WTC11 (cell line): ENCODE results near the gene EIF5A. TPM values are rescaled to one million over a fixed set of nuclear protein-coding genes. Genes with fewer than 3 reads are reported as not detected.

Experiments
- ATAC-seq: fragments of 200-7000 bp; cut with Tn5 transposase; 2 replicates; pipeline ENCODE4 v1.10.0; 2021; ENCODE audit warnings: mild to moderate bottlenecking, moderate library complexity
- CTCF ChIA-PET: fragments of 300-600 bp; sonication (Branson Sonifier 250); formaldehyde crosslinking; loops from one replicate; lab custom pipeline; 2021; ENCODE audit warnings: antibody characterized with exemption; lab: Charles Lee
- POLR2A ChIA-PET: fragments of 350-600 bp; sonication (Branson Sonifier 250); formaldehyde crosslinking; loops from one replicate; lab custom pipeline; 2021; ENCODE audit warnings: antibody characterized with exemption; lab: Charles Lee
- DNase-seq: peaks from one replicate; pipeline ENCODE4 v3.0.0; 2021; ENCODE audit warnings: low spot score
- H3K27ac Mint-ChIP-seq: 2 replicates; pipeline ENCODE4 v1.8.0; 2021; ENCODE audit warnings: mixed read lengths
- H3K27me3 Mint-ChIP-seq: 2 replicates; pipeline ENCODE4 v1.8.0; 2021; ENCODE audit warnings: low read depth, mild to moderate bottlenecking, moderate library complexity, mixed read lengths
- H3K36me3 Mint-ChIP-seq: 2 replicates; pipeline ENCODE4 v1.8.0; 2021; ENCODE audit warnings: mixed read lengths
- H3K4me1 Mint-ChIP-seq: 2 replicates; pipeline ENCODE4 v1.8.0; 2022; ENCODE audit warnings: mixed read lengths
- H3K4me3 Mint-ChIP-seq: 2 replicates; pipeline ENCODE4 v1.8.0; 2021; ENCODE audit warnings: mild to moderate bottlenecking, moderate library complexity, mixed read lengths
- H3K9me3 Mint-ChIP-seq: 2 replicates; pipeline ENCODE4 v1.8.0; 2021; ENCODE audit warnings: mixed read lengths
- ATF1 ChIP-seq: sonication (generic); formaldehyde crosslinking; IDR thresholded peaks from 2 replicates; pipeline ENCODE4 v1.8.1; 2023; ENCODE audit warnings: mild to moderate bottlenecking, moderate library complexity, missing genetic modification reagents
- FOXP4 ChIP-seq: sonication (generic); formaldehyde crosslinking; IDR thresholded peaks from 2 replicates; pipeline ENCODE4 v1.8.0; 2022; ENCODE audit warnings: mild to moderate bottlenecking, missing genetic modification reagents
- GRHL2 ChIP-seq: fragments of 250-450 bp; sonication (Bioruptor Pico); IDR thresholded peaks from 2 replicates; pipeline ENCODE4 v1.8.0; 2022; ENCODE audit warnings: mild to moderate bottlenecking, moderate library complexity; ENCODE audit not compliant: insufficient replicate concordance, severe bottlenecking
- MAX ChIP-seq: sonication (generic); formaldehyde crosslinking; IDR thresholded peaks from 2 replicates; pipeline ENCODE4 v1.8.0; 2022; ENCODE audit warnings: mild to moderate bottlenecking, missing genetic modification reagents
- MXD4 ChIP-seq: fragments of 250-450 bp; sonication (Bioruptor Pico); IDR thresholded peaks from 2 replicates; pipeline ENCODE4 v1.8.0; 2021; ENCODE audit warnings: mild to moderate bottlenecking, moderate library complexity, borderline replicate concordance
- MYBL2 ChIP-seq: sonication (generic); formaldehyde crosslinking; IDR thresholded peaks from 2 replicates; pipeline ENCODE4 v1.8.1; 2023; ENCODE audit warnings: mild to moderate bottlenecking, moderate library complexity, missing genetic modification reagents
- NFE2L1 ChIP-seq: sonication (generic); formaldehyde crosslinking; IDR thresholded peaks from 2 replicates; pipeline ENCODE4 v1.8.1; 2023; ENCODE audit warnings: missing genetic modification reagents
- TCF7 ChIP-seq: sonication (generic); formaldehyde crosslinking; IDR thresholded peaks from 2 replicates; pipeline ENCODE4 v1.8.0; 2022; ENCODE audit warnings: mild to moderate bottlenecking, low read depth, missing genetic modification reagents, moderate library complexity
- USF2 ChIP-seq: sonication (generic); formaldehyde crosslinking; IDR thresholded peaks from 2 replicates; pipeline ENCODE4 v1.8.1; 2023; ENCODE audit warnings: mild to moderate bottlenecking, missing genetic modification reagents, moderate library complexity
- ZBTB21 ChIP-seq: sonication (generic); formaldehyde crosslinking; IDR thresholded peaks from 2 replicates; pipeline ENCODE4 v1.8.1; 2023; ENCODE audit warnings: mild to moderate bottlenecking, missing genetic modification reagents, borderline replicate concordance
- ZNF219 ChIP-seq: sonication (generic); formaldehyde crosslinking; IDR thresholded peaks from 2 replicates; pipeline ENCODE4 v1.8.0; 2023; ENCODE audit warnings: missing genetic modification reagents, mild to moderate bottlenecking, borderline replicate concordance
- ZNF416 ChIP-seq: fragments of 250-450 bp; sonication (Bioruptor Pico); IDR thresholded peaks from 2 replicates; pipeline ENCODE4 v1.9.0; 2021; ENCODE audit warnings: mild to moderate bottlenecking, inconsistent platforms
- total RNA-seq: library from RNA; stranded (reverse); gene quantifications from 3 replicates; pipeline ENCODE4 v1.2.3, GENCODE V29; 2021
- TF ChIP-seq, protein P1 (sequence below): sonication (generic); formaldehyde crosslinking; IDR thresholded peaks from 2 replicates; pipeline ENCODE4 v1.8.0; 2023; ENCODE audit warnings: missing genetic modification reagents, mild to moderate bottlenecking, borderline replicate concordance
- TF ChIP-seq, protein P2 (sequence below): sonication (generic); formaldehyde crosslinking; IDR thresholded peaks from 2 replicates; pipeline ENCODE4 v1.8.0; 2022; ENCODE audit warnings: missing genetic modification reagents
- TF ChIP-seq, protein P3 (sequence below): sonication (generic); formaldehyde crosslinking; IDR thresholded peaks from 2 replicates; pipeline ENCODE4 v1.8.1; 2023; ENCODE audit warnings: mild to moderate bottlenecking, moderate library complexity, missing genetic modification reagents
- TF ChIP-seq, protein P4 (sequence below): fragments of 250-450 bp; sonication (Bioruptor Pico); IDR thresholded peaks from 2 replicates; pipeline ENCODE4 v1.9.0; 2021; ENCODE audit warnings: mild to moderate bottlenecking

The EIF5A gene
- total RNA-seq, 1 experiment from 2014 or later: 1,021 TPM

GRCh38 chr17:7282752-7283321 lies 24.6 kb upstream of the EIF5A start (continued):
- TF ChIP-seq, protein P1, sequence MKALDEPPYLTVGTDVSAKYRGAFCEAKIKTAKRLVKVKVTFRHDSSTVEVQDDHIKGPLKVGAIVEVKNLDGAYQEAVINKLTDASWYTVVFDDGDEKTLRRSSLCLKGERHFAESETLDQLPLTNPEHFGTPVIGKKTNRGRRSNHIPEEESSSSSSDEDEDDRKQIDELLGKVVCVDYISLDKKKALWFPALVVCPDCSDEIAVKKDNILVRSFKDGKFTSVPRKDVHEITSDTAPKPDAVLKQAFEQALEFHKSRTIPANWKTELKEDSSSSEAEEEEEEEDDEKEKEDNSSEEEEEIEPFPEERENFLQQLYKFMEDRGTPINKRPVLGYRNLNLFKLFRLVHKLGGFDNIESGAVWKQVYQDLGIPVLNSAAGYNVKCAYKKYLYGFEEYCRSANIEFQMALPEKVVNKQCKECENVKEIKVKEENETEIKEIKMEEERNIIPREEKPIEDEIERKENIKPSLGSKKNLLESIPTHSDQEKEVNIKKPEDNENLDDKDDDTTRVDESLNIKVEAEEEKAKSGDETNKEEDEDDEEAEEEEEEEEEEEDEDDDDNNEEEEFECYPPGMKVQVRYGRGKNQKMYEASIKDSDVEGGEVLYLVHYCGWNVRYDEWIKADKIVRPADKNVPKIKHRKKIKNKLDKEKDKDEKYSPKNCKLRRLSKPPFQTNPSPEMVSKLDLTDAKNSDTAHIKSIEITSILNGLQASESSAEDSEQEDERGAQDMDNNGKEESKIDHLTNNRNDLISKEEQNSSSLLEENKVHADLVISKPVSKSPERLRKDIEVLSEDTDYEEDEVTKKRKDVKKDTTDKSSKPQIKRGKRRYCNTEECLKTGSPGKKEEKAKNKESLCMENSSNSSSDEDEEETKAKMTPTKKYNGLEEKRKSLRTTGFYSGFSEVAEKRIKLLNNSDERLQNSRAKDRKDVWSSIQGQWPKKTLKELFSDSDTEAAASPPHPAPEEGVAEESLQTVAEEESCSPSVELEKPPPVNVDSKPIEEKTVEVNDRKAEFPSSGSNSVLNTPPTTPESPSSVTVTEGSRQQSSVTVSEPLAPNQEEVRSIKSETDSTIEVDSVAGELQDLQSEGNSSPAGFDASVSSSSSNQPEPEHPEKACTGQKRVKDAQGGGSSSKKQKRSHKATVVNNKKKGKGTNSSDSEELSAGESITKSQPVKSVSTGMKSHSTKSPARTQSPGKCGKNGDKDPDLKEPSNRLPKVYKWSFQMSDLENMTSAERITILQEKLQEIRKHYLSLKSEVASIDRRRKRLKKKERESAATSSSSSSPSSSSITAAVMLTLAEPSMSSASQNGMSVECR (CRISPR knock-in tag): no peak
- TF ChIP-seq GRHL2 (CRISPR knock-in tag) (no peak), ZBTB21 (CRISPR knock-in tag) (no peak), MAX (CRISPR knock-in tag) (no peak), FOXP4 (no peak), USF2 (no peak), ZNF219 (CRISPR knock-in tag) (no peak), MXD4 (CRISPR knock-in tag) (no peak), TCF7 (no peak)
- TF ChIP-seq, protein P2, sequence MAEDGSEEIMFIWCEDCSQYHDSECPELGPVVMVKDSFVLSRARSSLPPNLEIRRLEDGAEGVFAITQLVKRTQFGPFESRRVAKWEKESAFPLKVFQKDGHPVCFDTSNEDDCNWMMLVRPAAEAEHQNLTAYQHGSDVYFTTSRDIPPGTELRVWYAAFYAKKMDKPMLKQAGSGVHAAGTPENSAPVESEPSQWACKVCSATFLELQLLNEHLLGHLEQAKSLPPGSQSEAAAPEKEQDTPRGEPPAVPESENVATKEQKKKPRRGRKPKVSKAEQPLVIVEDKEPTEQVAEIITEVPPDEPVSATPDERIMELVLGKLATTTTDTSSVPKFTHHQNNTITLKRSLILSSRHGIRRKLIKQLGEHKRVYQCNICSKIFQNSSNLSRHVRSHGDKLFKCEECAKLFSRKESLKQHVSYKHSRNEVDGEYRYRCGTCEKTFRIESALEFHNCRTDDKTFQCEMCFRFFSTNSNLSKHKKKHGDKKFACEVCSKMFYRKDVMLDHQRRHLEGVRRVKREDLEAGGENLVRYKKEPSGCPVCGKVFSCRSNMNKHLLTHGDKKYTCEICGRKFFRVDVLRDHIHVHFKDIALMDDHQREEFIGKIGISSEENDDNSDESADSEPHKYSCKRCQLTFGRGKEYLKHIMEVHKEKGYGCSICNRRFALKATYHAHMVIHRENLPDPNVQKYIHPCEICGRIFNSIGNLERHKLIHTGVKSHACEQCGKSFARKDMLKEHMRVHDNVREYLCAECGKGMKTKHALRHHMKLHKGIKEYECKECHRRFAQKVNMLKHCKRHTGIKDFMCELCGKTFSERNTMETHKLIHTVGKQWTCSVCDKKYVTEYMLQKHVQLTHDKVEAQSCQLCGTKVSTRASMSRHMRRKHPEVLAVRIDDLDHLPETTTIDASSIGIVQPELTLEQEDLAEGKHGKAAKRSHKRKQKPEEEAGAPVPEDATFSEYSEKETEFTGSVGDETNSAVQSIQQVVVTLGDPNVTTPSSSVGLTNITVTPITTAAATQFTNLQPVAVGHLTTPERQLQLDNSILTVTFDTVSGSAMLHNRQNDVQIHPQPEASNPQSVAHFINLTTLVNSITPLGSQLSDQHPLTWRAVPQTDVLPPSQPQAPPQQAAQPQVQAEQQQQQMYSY (CRISPR knock-in tag): no peak

DNA sequence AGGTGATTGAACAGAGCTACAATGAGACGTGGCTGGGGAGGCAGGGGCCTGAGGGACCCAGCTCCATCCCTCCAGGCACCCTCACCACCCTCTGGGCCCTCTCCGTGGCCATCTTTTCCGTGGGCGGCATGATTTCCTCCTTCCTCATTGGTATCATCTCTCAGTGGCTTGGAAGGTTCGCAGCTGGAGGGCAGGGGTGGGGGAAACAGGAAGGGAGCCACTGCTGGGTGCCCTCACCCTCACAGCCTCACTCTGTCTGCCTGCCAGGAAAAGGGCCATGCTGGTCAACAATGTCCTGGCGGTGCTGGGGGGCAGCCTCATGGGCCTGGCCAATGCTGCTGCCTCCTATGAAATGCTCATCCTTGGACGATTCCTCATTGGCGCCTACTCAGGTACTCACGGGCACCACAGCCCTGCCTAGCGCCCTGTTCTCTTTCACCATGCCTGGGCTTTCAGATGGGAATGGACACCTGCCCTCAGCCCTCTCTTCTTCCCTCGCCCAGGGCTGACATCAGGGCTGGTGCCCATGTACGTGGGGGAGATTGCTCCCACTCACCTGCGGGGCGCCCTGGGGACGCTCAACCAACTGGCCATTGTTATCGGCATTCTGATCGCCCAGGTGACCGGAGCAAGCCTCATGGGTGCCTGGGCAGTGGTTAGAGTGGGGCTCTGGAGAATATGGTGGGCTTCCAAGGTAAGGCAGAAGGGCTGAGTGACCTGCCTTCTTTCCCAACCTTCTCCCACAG lies 23.8 kb upstream of the EIF5A start:
- no peak for DNase-seq
- CTCF ChIA-PET: interaction anchor here (2.7 to 7.0 kb wide), 2 partner anchors 14 to 30 kb away, joined by 14 to 119 read pairs; no protein-coding TSS in a partner anchor
- H3K4me3 Mint-ChIP-seq: peak overlapping the region; percentile 30; the same call in 1 of the 2 replicates

More for the DNA sequence above, 23.8 kb upstream of the EIF5A start:
- POLR2A ChIA-PET: no interaction called here
- H3K4me1 Mint-ChIP-seq: peaks cover 22% of the 10 kb centered on the region
- no peak for ATAC-seq
- TF ChIP-seq ZNF416 (CRISPR knock-in tag): no peak
- TF ChIP-seq MYBL2: no peak
- no peak for TF ChIP-seq ATF1
- TF ChIP-seq, protein P3, sequence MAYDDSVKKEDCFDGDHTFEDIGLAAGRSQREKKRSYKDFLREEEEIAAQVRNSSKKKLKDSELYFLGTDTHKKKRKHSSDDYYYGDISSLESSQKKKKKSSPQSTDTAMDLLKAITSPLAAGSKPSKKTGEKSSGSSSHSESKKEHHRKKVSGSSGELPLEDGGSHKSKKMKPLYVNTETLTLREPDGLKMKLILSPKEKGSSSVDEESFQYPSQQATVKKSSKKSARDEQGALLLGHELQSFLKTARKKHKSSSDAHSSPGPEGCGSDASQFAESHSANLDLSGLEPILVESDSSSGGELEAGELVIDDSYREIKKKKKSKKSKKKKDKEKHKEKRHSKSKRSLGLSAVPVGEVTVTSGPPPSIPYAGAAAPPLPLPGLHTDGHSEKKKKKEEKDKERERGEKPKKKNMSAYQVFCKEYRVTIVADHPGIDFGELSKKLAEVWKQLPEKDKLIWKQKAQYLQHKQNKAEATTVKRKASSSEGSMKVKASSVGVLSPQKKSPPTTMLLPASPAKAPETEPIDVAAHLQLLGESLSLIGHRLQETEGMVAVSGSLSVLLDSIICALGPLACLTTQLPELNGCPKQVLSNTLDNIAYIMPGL: no peak
- no peak for TF ChIP-seq NFE2L1 (CRISPR knock-in tag)
- TF ChIP-seq, protein P4, sequence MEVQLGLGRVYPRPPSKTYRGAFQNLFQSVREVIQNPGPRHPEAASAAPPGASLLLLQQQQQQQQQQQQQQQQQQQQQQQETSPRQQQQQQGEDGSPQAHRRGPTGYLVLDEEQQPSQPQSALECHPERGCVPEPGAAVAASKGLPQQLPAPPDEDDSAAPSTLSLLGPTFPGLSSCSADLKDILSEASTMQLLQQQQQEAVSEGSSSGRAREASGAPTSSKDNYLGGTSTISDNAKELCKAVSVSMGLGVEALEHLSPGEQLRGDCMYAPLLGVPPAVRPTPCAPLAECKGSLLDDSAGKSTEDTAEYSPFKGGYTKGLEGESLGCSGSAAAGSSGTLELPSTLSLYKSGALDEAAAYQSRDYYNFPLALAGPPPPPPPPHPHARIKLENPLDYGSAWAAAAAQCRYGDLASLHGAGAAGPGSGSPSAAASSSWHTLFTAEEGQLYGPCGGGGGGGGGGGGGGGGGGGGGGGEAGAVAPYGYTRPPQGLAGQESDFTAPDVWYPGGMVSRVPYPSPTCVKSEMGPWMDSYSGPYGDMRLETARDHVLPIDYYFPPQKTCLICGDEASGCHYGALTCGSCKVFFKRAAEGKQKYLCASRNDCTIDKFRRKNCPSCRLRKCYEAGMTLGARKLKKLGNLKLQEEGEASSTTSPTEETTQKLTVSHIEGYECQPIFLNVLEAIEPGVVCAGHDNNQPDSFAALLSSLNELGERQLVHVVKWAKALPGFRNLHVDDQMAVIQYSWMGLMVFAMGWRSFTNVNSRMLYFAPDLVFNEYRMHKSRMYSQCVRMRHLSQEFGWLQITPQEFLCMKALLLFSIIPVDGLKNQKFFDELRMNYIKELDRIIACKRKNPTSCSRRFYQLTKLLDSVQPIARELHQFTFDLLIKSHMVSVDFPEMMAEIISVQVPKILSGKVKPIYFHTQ (CRISPR knock-in tag): no peak
- TF ChIP-seq, all 79 proteins: peak for 0
- no peak overlapping the region for H3K27ac Mint-ChIP-seq
- no peaks in the 10 kb centered on the region for H3K9me3 Mint-ChIP-seq
- H3K36me3 Mint-ChIP-seq: no peaks in the 10 kb centered on the region; the same call in 1 of the 2 replicates
- peaks cover 21% of the 10 kb centered on the region for H3K27me3 Mint-ChIP-seq
